Prostate gland (tissue), 2 donors: ENCODE measurements around the gene DBNDD2.

Experiments
- CTCF ChIP-seq, 4 experiments: fragments of 200-600 bp in 2 of 4; fragments of 450-650 bp in 2 of 4; sonication (generic) in 2 of 4; IDR thresholded peaks; 1 replicate in 3 of 4; 2 replicates in 1 of 4; pipeline ENCODE4 v1.5.1; 2016 to 2019; ENCODE audit warnings: antibody characterized with exemption in 4 of 4, mild to moderate bottlenecking in 2 of 4, moderate library complexity in 2 of 4
- POLR2A ChIP-seq: fragments of 450-650 bp; IDR thresholded peaks from one replicate; pipeline ENCODE4 v1.6.1; 2016; ENCODE audit warnings: antibody characterized with exemption, mild to moderate bottlenecking
- POLR2AphosphoS5 ChIP-seq: sonication (generic); formaldehyde crosslinking; IDR thresholded peaks from one replicate; pipeline ENCODE4 v1.6.1; 2017; ENCODE audit warnings: antibody characterized with exemption

- TF ChIP-seq CTCF (IDR thresholded peaks at IDR 0.05) (no peak), POLR2AphosphoS5 (peak; percentile 44), POLR2A (no peak)
These were observed 49.1 kb upstream of the DBNDD2 start for GRCh38 chr20:45359069-45359405.
